GM12878 (cell line): Measurements from ENCODE around the gene SNX22. TPM values are rescaled to one million over a fixed set of nuclear protein-coding genes. Genes with fewer than 3 reads are reported as not detected.
A peak's percentile ranks its signal among the peaks of the same experiment; 100 is the strongest.

Source experiments
- ATAC-seq: fragments of 200-7000 bp; cut with Tn5 transposase; 3 replicates; pipeline ENCODE4 v1.9.1; 2020; ENCODE audit warnings: mild to moderate bottlenecking, moderate library complexity
- BruUV-seq: library from RNA; stranded (reverse); fragments of 400-500 nt; replicated peaks from 2 replicates; lab custom pipeline; 2021; lab: Mats Ljungman, UMichigan
- CTCF ChIA-PET: fragments of 300-600 bp; sonication (Branson Sonifier 250); formaldehyde crosslinking; extraction: SDS; loops from one replicate; lab custom pipeline; 2021; ENCODE audit warnings: inconsistent platforms; lab: Yijun Ruan, JAX
- POLR2A ChIA-PET: fragments of 350-600 bp; formaldehyde crosslinking; extraction: SDS; loops from one replicate; lab custom pipeline; 2021; ENCODE audit warnings: inconsistent platforms; lab: Charles Lee
- RAD21 ChIA-PET: fragments of 300-600 bp; sonication (Branson Sonifier 250); formaldehyde crosslinking; loops from one replicate; lab custom pipeline; 2023; ENCODE audit warnings: antibody characterized with exemption; ENCODE audit not compliant: unreplicated experiment; lab: Charles Lee
- SMC1A ChIA-PET: fragments of 300-600 bp; sonication (Branson Sonifier 250); formaldehyde crosslinking; loops from one replicate; lab custom pipeline; 2023; ENCODE audit not compliant: unreplicated experiment, uncharacterized antibody; lab: Charles Lee
- DNase-seq: peaks from one replicate; pipeline ENCODE4 v3.0.0-alpha.2; 2011; ENCODE audit warnings: low read depth, low spot score
- FAIRE-seq: peaks from 3 replicates; lab custom pipeline; 2011; peaks lifted over from hg19 to GRCh38; lab: Jason Lieb, UNC
- H2AFZ ChIP-seq: 2 replicates; pipeline ENCODE4 v1.6.0; 2011; ENCODE audit warnings: low read depth, low read length, control low read depth; ENCODE audit not compliant: control insufficient read depth
- H3K27ac ChIP-seq: 2 replicates; pipeline ENCODE4 v1.5.1; 2011; ENCODE audit warnings: control low read depth; ENCODE audit not compliant: control insufficient read depth, insufficient read depth
- H3K27me3 ChIP-seq, 2 experiments: replicated peaks in 1 of 2; 2 replicates each; pipeline versions ENCODE4 v1.6.0 to v1.6.1; 2011; ENCODE audit warnings: low read length in 1 of 2; ENCODE audit not compliant: control insufficient read depth in 2 of 2, insufficient read depth in 2 of 2
- H3K36me3 ChIP-seq, 2 experiments: 2 replicates each; pipeline ENCODE4 v1.5.1; 2011; ENCODE audit warnings: low read length in 1 of 2; ENCODE audit not compliant: control insufficient read depth in 2 of 2, insufficient read depth in 2 of 2
- H3K4me1 ChIP-seq: 2 replicates; pipeline ENCODE4 v1.6.1; 2011; ENCODE audit warnings: mild to moderate bottlenecking, low read length, moderate library complexity, mixed read lengths; ENCODE audit not compliant: control insufficient read depth, insufficient read depth
- H3K4me2 ChIP-seq: 2 replicates; pipeline ENCODE4 v1.6.0; 2011; ENCODE audit warnings: control low read depth; ENCODE audit not compliant: control insufficient read depth, insufficient read depth
- H3K4me3 ChIP-seq: fragments of 200-600 bp; sonication (generic); 2 replicates; pipeline ENCODE4 v1.5.1; 2016
- H3K79me2 ChIP-seq: 2 replicates; pipeline ENCODE4 v1.6.0; 2011; ENCODE audit warnings: low read length; ENCODE audit not compliant: control insufficient read depth, insufficient read depth
- H3K9ac ChIP-seq: 2 replicates; pipeline ENCODE4 v1.8.0; 2011; ENCODE audit warnings: low read length, control low read depth, mixed read lengths; ENCODE audit not compliant: control insufficient read depth, insufficient read depth
- H3K9me3 ChIP-seq: replicated peaks from 3 replicates; pipeline ENCODE4 v1.5.1; 2011; ENCODE audit warnings: mild to moderate bottlenecking, low read length; ENCODE audit not compliant: control insufficient read depth, insufficient read depth
- H4K20me1 ChIP-seq: 2 replicates; pipeline ENCODE4 v1.6.0; 2011; ENCODE audit not compliant: control insufficient read depth, insufficient read depth
- BHLHE40 ChIP-seq, 2 experiments: fragments of 450-650 bp in 1 of 2; IDR thresholded peaks; 2 replicates each; pipeline ENCODE4 v1.6.1; 2011 to 2017; ENCODE audit warnings: low read depth in 2 of 2, borderline replicate concordance in 1 of 2, improper control_type of control experiment in 1 of 2, low read length in 1 of 2, mild to moderate bottlenecking in 1 of 2
- CEBPB ChIP-seq, 2 experiments: fragments of 150-350 bp in 1 of 2; IDR thresholded peaks; 2 replicates each; pipeline ENCODE4 v1.6.1; 2012 to 2014; ENCODE audit warnings: low read depth in 2 of 2, low read length in 2 of 2, borderline replicate concordance in 1 of 2, inconsistent platforms in 1 of 2
- CTCF ChIP-seq, 3 experiments: IDR thresholded peaks in 2 of 3; conservative IDR thresholded peaks in 1 of 3; 2 replicates each; pipeline ENCODE4 v1.5.1; 2011; ENCODE audit warnings: low read depth in 3 of 3, low read length in 3 of 3, mild to moderate bottlenecking in 3 of 3, control low read depth in 2 of 3, moderate library complexity in 2 of 3, inconsistent platforms in 1 of 3, mixed read lengths in 1 of 3; ENCODE audit not compliant: control insufficient read depth in 2 of 3, insufficient read depth in 1 of 3; ENCODE audit errors: extremely low read depth in 1 of 3
- CUX1 ChIP-seq: IDR thresholded peaks from 2 replicates; pipeline ENCODE4 v1.6.1; 2012; ENCODE audit warnings: improper control_type of control experiment, low read depth, low read length; ENCODE audit not compliant: insufficient replicate concordance
- JUND ChIP-seq: IDR thresholded peaks from 2 replicates; pipeline ENCODE4 v1.6.1; 2012; ENCODE audit warnings: low read depth, mild to moderate bottlenecking, low read length, improper control_type of control experiment, moderate library complexity
- MAX ChIP-seq: IDR thresholded peaks from 2 replicates; pipeline ENCODE4 v1.6.1; 2012; ENCODE audit warnings: low read depth, low read length, improper control_type of control experiment
- NR2C1 ChIP-seq: fragments of 450-650 bp; IDR thresholded peaks from 2 replicates; pipeline ENCODE4 v1.6.1; 2017; ENCODE audit warnings: antibody characterized with exemption, mild to moderate bottlenecking, moderate library complexity
- RAD21 ChIP-seq: IDR thresholded peaks from 2 replicates; pipeline ENCODE4 v1.6.1; 2011; ENCODE audit warnings: mild to moderate bottlenecking, low read depth, low read length, moderate library complexity; ENCODE audit not compliant: insufficient read depth
- ZBTB33 ChIP-seq: fragments of 450-650 bp; IDR thresholded peaks from 2 replicates; pipeline ENCODE4 v1.6.1; 2017; ENCODE audit warnings: mild to moderate bottlenecking
- WGBS: methylation state at CpG from one replicate; pipeline ENCODE4 v1.1.6; 2016; ENCODE audit warnings: low lambda C conversion rate; ENCODE audit not compliant: insufficient replicate concordance, insufficient coverage; ENCODE audit errors: missing lambda C conversion rate; 5-methylcytosine and 5-hydroxymethylcytosine counted together
- in situ Hi-C: fragments of 300-500 bp; cut with MboI; formaldehyde crosslinking; loops from 9 replicates; pipeline ENCODE4 v1.14.3; 2018; ENCODE audit warnings: mixed read lengths
- intact Hi-C: fragments of 100-400 bp; cut with micrococcal nuclease; formaldehyde crosslinking; loops from one replicate; pipeline ENCODE4 v1.14.2; 2022; ENCODE audit not compliant: unreplicated experiment
- polyA plus RNA-seq, 11 experiments: library from polyadenylated mRNA; depleted of rRNA in 4 of 11; unstranded in 6 of 11; stranded (reverse) in 5 of 11; fragments of >200 nt; fragmentation: Nextera tagmentation in 4 of 11; fragmentation: Illumina TruSeq in 1 of 11; extraction: Ambion mirVana in 4 of 11; extraction: Trizol in 1 of 11; gene quantifications; 1 replicate in 1 of 11; 2 replicates in 10 of 11; pipeline versions ENCODE4 v1.2.1 to v1.2.3, GENCODE V29; 2011 to 2016; ENCODE audit warnings: inconsistent platforms in 2 of 11, missing spikeins in 2 of 11, low read depth in 1 of 11
- total RNA-seq, 4 experiments: library from RNA; depleted of rRNA in 3 of 4; stranded (reverse); fragments of >200 nt in 3 of 4; fragmentation: Illumina TruSeq in 1 of 4; extraction: Trizol in 1 of 4; gene quantifications; 2 replicates each; pipeline versions ENCODE4 v1.2.1 to v1.2.3, GENCODE V29; 2013 to 2021

SNX22 gene
- total and polyA plus RNA-seq, 10 of the 15 experiments (the other 5 are each of a cell fraction or from before 2014, with no cell fraction given), result 4.4 to 29.0 (median 8.7) TPM

- no peak for TF ChIP-seq CUX1
Measured at GRCh38 chr15:64136347-64136746, 15.2 kb upstream of the SNX22 start (continued).

GRCh38 chr15:64137226-64137833, 14.2 kb upstream of the SNX22 start:
- H3K79me2 ChIP-seq, result no peaks in the 10 kb centered on the region
- no peaks in the 10 kb centered on the region for H3K27me3 ChIP-seq
- DNase-seq, result no peak
- H4K20me1 ChIP-seq, result no peaks in the 10 kb centered on the region
- H3K27ac ChIP-seq, result no peak overlapping the region
- H3K4me3 ChIP-seq, result no peak overlapping the region
- no peaks in the 10 kb centered on the region; the same call in 1 of the 2 replicates for H3K4me1 ChIP-seq
- TF ChIP-seq JUND (no peak), NR2C1 (no peak), BHLHE40 (IDR thresholded peaks at IDR 0.05; ENCODE audit: borderline replicate concordance in 1 of 2, low read depth in 2 of 2, low read length in 1 of 2) (peak in 1 of 2 experiments; percentile 10; a peak in 1 of 4 replicates), MAX (no peak), ZBTB33 (peak; percentile 95), CTCF (IDR thresholded peaks at IDR 0.05 in 2 of 3, conservative IDR thresholded peaks at IDR 0.05 in 1 of 3; ENCODE audit: control insufficient read depth in 2 of 3, extremely low read depth in 1 of 3, insufficient read depth in 1 of 3, low read depth in 3 of 3, low read length in 3 of 3) (peak in 1 of 3 experiments; percentile 33; a peak in 2 of 6 replicates), RAD21 (0 out of 2 replicates have a peak, but pooled peaks have one; percentile 12), CEBPB (IDR thresholded peaks at IDR 0.05; ENCODE audit: borderline replicate concordance in 1 of 2, low read depth in 2 of 2, low read length in 2 of 2) (no peak)
- ChIA-PET RAD21 (interaction anchor here (1.0 to 1.4 kb wide), 2 partner anchors 16 kb away, joined by 3 to 6 read pairs; no protein-coding TSS in a partner anchor), POLR2A (interaction anchor here (1.5 kb wide), 1 partner anchor 13 kb away, joined by 5 read pairs; no protein-coding TSS in a partner anchor), CTCF (interaction anchor here (1.1 to 2.5 kb wide), 4 partner anchors 10 to 26 kb away, joined by 3 to 24 read pairs (median 6); partner anchors contain the start of gene PPIB), SMC1A (interaction anchor here (1.4 to 1.5 kb wide), 2 partner anchors 12 to 16 kb away, joined by 4 read pairs; no protein-coding TSS in a partner anchor)
- H3K4me2 ChIP-seq, result no peak overlapping the region
- no peaks in the 10 kb centered on the region for H3K9me3 ChIP-seq
- peaks cover 31 to 35% of the 10 kb centered on the region in 2 experiments for H3K36me3 ChIP-seq
- no peak overlapping the region for H2AFZ ChIP-seq
- H3K9ac ChIP-seq, result no peak overlapping the region
- no peak for FAIRE-seq
- ATAC-seq, result peak; percentile 80
- intact Hi-C loops (no loop called here), in situ Hi-C loops (no loop called here)
- 58% methylated on average over 8 of the region's 8 CpGs for WGBS
- no TSS peak for BruUV-seq
